HepG2 (cell line): Measurements from ENCODE around the gene ENTHD1. TPM values are rescaled to one million over a fixed set of nuclear protein-coding genes. Genes with fewer than 3 reads are reported as not detected.

Experiments used
- ARNTL ChIP-seq: sonication (generic); formaldehyde crosslinking; IDR thresholded peaks from 2 replicates; pipeline ENCODE4 v1.4.0; 2020; ENCODE audit warnings: mild to moderate bottlenecking, missing genetic modification reagents
- CBX2 ChIP-seq, 2 experiments: fragments of 200-600 bp in 1 of 2; sonication (generic); formaldehyde crosslinking in 1 of 2; IDR thresholded peaks; 2 replicates each; pipeline versions ENCODE4 v1.7.0 to v1.8.1; 2018 to 2022; ENCODE audit warnings: low read depth in 2 of 2, low read length in 1 of 2, mild to moderate bottlenecking in 1 of 2, missing genetic modification reagents in 1 of 2
- HNF1B ChIP-seq: sonication (generic); formaldehyde crosslinking; IDR thresholded peaks from 2 replicates; pipeline ENCODE4 v1.5.1; 2020; ENCODE audit warnings: mild to moderate bottlenecking, moderate library complexity, missing genetic modification reagents
- MXD4 ChIP-seq: IDR thresholded peaks from 2 replicates; pipeline ENCODE4 v1.6.1; 2016; ENCODE audit warnings: mild to moderate bottlenecking, missing biosample characterization, missing genetic modification reagents
- NR3C1 ChIP-seq: sonication (generic); formaldehyde crosslinking; IDR thresholded peaks from 2 replicates; pipeline ENCODE4 v1.4.0; 2020; ENCODE audit warnings: missing genetic modification reagents
- SKI ChIP-seq: fragments of 450-650 bp; IDR thresholded peaks from one replicate; pipeline ENCODE4 v1.6.1; 2018; ENCODE audit warnings: mild to moderate bottlenecking; ENCODE audit not compliant: partially characterized antibody
- YEATS4 ChIP-seq: sonication (generic); formaldehyde crosslinking; IDR thresholded peaks from 2 replicates; pipeline ENCODE4 v1.4.0; 2020; ENCODE audit warnings: missing genetic modification reagents, borderline replicate concordance
- ZNF280B ChIP-seq: sonication (generic); formaldehyde crosslinking; IDR thresholded peaks from 2 replicates; pipeline ENCODE4 v1.5.0; 2020; ENCODE audit warnings: missing genetic modification reagents, mild to moderate bottlenecking, borderline replicate concordance
- ZNF562 ChIP-seq: sonication (generic); formaldehyde crosslinking; IDR thresholded peaks from 2 replicates; pipeline ENCODE4 v1.8.0; 2022; ENCODE audit warnings: missing genetic modification reagents, borderline replicate concordance
- ZSCAN21 ChIP-seq: sonication (generic); formaldehyde crosslinking; IDR thresholded peaks from 2 replicates; pipeline ENCODE4 v1.8.0; 2022; ENCODE audit warnings: mild to moderate bottlenecking, missing genetic modification reagents, moderate library complexity, borderline replicate concordance
- polyA plus RNA-seq, 8 experiments: library from polyadenylated mRNA; depleted of rRNA in 3 of 8; stranded (reverse) in 7 of 8; unstranded in 1 of 8; fragments of >200 nt; fragmentation: Illumina TruSeq in 4 of 8; extraction: Trizol in 4 of 8; gene quantifications; 2 replicates each; pipeline versions ENCODE4 v1.2.1 to v1.2.3, GENCODE V29; 2011 to 2016; ENCODE audit warnings: low read depth in 4 of 8, missing spikeins in 1 of 8, mixed read lengths in 1 of 8; ENCODE audit not compliant: insufficient read depth in 1 of 8
- total RNA-seq, 5 experiments: library from RNA; depleted of rRNA; stranded (reverse); fragments of >200 nt; fragmentation: Illumina TruSeq; extraction: Trizol; gene quantifications; 2 replicates each; pipeline ENCODE4 v1.2.3, GENCODE V29; 2016; ENCODE audit warnings: low read depth in 1 of 5

Gene ENTHD1
- total and polyA plus RNA-seq, 2 of the 13 experiments (the other 11 are each of a cell fraction or from before 2014, with no cell fraction given), result not detected

GRCh38 chr22:39901565-39902146 lies 8.1 kb upstream of the ENTHD1 start (continued):
- TF ChIP-seq ARNTL, result no peak
- no peak for TF ChIP-seq NR3C1
- no peak for TF ChIP-seq MXD4 (CRISPR knock-in tag)
- no peak for TF ChIP-seq ZSCAN21 (CRISPR knock-in tag)
- TF ChIP-seq CBX2 (IDR thresholded peaks at IDR 0.05; ENCODE audit: low read depth, low read length), result no peak
- TF ChIP-seq CBX2 (CRISPR knock-in tag; IDR thresholded peaks at IDR 0.05; ENCODE audit: low read depth), result no peak
- no peak for TF ChIP-seq ZNF562
- no peak for TF ChIP-seq YEATS4 (CRISPR knock-in tag)
- no peak for TF ChIP-seq HNF1B
- TF ChIP-seq SKI, result no peak
- TF ChIP-seq ZNF280B (CRISPR knock-in tag), result no peak
